H1 (cell line): ENCODE measurements around the gene ORMDL2. TPM values are rescaled to one million over a fixed set of nuclear protein-coding genes. Genes with fewer than 3 reads are reported as not detected.

Experiments used
- CEBPB ChIP-seq: IDR thresholded peaks from 2 replicates; pipeline ENCODE4 v1.6.1; 2012; ENCODE audit warnings: low read depth, low read length
- HDAC2 ChIP-seq, 2 experiments: fragments of 300-600 bp in 1 of 2; sonication (generic) in 1 of 2; IDR thresholded peaks; 2 replicates each; pipeline ENCODE4 v1.6.1; 2011 to 2012; ENCODE audit warnings: low read depth in 2 of 2, low read length in 2 of 2, mild to moderate bottlenecking in 2 of 2, moderate library complexity in 2 of 2, borderline replicate concordance in 1 of 2, inconsistent platforms in 1 of 2
- POLR2AphosphoS5 ChIP-seq: IDR thresholded peaks from 2 replicates; pipeline ENCODE4 v1.6.1; 2011; ENCODE audit warnings: low read depth, low read length
- RBBP5 ChIP-seq: IDR thresholded peaks from 2 replicates; pipeline ENCODE4 v1.7.1; 2012; ENCODE audit warnings: low read depth, mild to moderate bottlenecking, inconsistent platforms, low read length, moderate library complexity, borderline replicate concordance
- TAF1 ChIP-seq: IDR thresholded peaks from 2 replicates; pipeline ENCODE4 v1.6.1; 2011; ENCODE audit warnings: mild to moderate bottlenecking, low read depth, low read length
- polyA plus RNA-seq, 7 experiments: library from polyadenylated mRNA; depleted of rRNA in 3 of 7; stranded (reverse) in 5 of 7; unstranded in 2 of 7; fragments of >200 nt in 5 of 7; fragments of 200-250 nt in 2 of 7; gene quantifications; 1 replicate in 5 of 7; 2 replicates in 1 of 7; 4 replicates in 1 of 7; pipeline versions ENCODE4 v1.2.1 to v1.2.3, GENCODE V29; 2011 to 2013; ENCODE audit warnings: missing spikeins in 2 of 7, mixed read lengths in 2 of 7
- total RNA-seq: library from RNA; stranded (reverse); fragmentation: NEBNext Ultra II Directional; extraction: Animal tissue kit (Norgen Biotek cat#: 25700); gene quantifications from 2 replicates; pipeline ENCODE4 v1.2.1, GENCODE V29; 2021

The ORMDL2 gene
- total and polyA plus RNA-seq, 2 of the 8 experiments (the other 6 are each of a cell fraction or from before 2014, with no cell fraction given), result 39.0 to 65.6 TPM

DNA sequence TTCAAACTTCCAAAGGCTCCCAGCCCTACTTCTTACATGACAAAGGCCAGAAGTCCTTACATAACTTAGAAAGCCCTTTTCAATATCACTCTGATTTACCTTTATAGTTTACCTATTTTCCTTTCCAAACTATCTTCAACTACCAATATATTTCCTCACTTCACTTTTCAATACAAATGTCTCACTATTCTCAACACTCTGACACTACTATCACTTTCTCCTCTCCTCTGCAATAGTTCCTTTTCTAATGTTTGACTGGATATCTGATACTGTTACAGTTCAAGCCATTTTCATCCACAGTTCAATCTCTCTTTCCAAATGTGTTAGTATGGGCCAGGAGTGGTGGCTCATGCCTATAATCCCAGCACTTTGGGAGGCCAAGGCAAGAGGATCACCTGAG, 3.6 kb upstream of the ORMDL2 start (continued):
- TF ChIP-seq RBBP5 (no peak), HDAC2 (IDR thresholded peaks at IDR 0.05; ENCODE audit: borderline replicate concordance in 1 of 2, low read depth in 2 of 2, low read length in 2 of 2) (no peak), TAF1 (no peak), CEBPB (no peak), POLR2AphosphoS5 (no peak)
